Lower leg skin (tissue), 4 donors: Measurements from ENCODE around the gene CREBZF. TPM values are rescaled to one million over a fixed set of nuclear protein-coding genes. Genes with fewer than 3 reads are reported as not detected.
"Not testable (repeated sequence)": the region's sequence is repeated elsewhere in the genome, so short reads cannot be mapped to it uniquely, and the experiment has no call there.

Source experiments
- DNase-seq, 2 donors: peaks; one replicate each; pipeline ENCODE4 v3.0.0-alpha.2; 2019; ENCODE audit warnings: low spot score in 2 of 2
- H3K4me3 ChIP-seq: fragments of 200-600 bp; sonication (generic); 2 replicates; pipeline ENCODE4 v1.5.1; 2017; ENCODE audit warnings: mild to moderate bottlenecking, low read depth; ENCODE audit not compliant: poor library complexity, severe bottlenecking
- CTCF ChIP-seq, 3 donors: fragments of 450-650 bp; IDR thresholded peaks; one replicate each; pipeline ENCODE4 v1.5.1; 2016; ENCODE audit warnings: antibody characterized with exemption in 3 of 3, mild to moderate bottlenecking in 3 of 3, moderate library complexity in 2 of 3
- POLR2A ChIP-seq, 2 donors: fragments of 450-650 bp; IDR thresholded peaks; one replicate each; pipeline ENCODE4 v1.6.1; 2016 to 2017; ENCODE audit warnings: antibody characterized with exemption in 2 of 2, mild to moderate bottlenecking in 1 of 2, moderate library complexity in 1 of 2
- WGBS, 2 donors: methylation state at CpG; one replicate each; pipeline ENCODE4 v1.1.5; 2018; 5-methylcytosine and 5-hydroxymethylcytosine counted together
- intact Hi-C: fragments of 100-400 bp; cut with DNase I; formaldehyde crosslinking; loops from one replicate; pipeline ENCODE4 v1.15.0; 2023; ENCODE audit warnings: low total_unique reads
- total RNA-seq, 4 donors: library from RNA; depleted of rRNA; stranded (reverse); fragments of >200 nt; gene quantifications; one replicate each; pipeline ENCODE4 v1.1.0, GENCODE V29; 2016

Gene CREBZF
- total RNA-seq, 4 donors from 2014 or later: 43.8 to 75.1 (median 48.5) TPM

- H3K4me3 ChIP-seq: no peak overlapping the region
- TF ChIP-seq CTCF (IDR thresholded peaks at IDR 0.05): no peak
- TF ChIP-seq POLR2A (IDR thresholded peaks at IDR 0.05): no peak
- WGBS, 2 donors: 40 to 43% methylated on average over 2 of the region's 2 CpGs
- DNase-seq: no peak
- intact Hi-C loops: no loop called here
These were observed 38.4 kb downstream of the CREBZF start for GRCh38 chr11:85626496-85626895.

- no peak overlapping the region for H3K4me3 ChIP-seq
- WGBS, 2 donors: 88% methylated on average over 3 of the region's 3 CpGs
- TF ChIP-seq POLR2A (IDR thresholded peaks at IDR 0.05) (no peak), CTCF (IDR thresholded peaks at IDR 0.05) (no peak)
- intact Hi-C loops: no loop called here
- DNase-seq: no peak
These were observed 44.7 kb downstream of the CREBZF start for GRCh38 chr11:85620256-85620655.

GRCh38 chr11:85619499-85619898 is 45.4 kb downstream of the CREBZF start:
- DNase-seq: no peak

GRCh38 chr11:85611643-85612042 is 53.3 kb downstream of the CREBZF start:
- H3K4me3 ChIP-seq, DNase-seq, intact Hi-C loops: not testable (repeated sequence)
- 84 to 88% methylated on average over 2 of the region's 2 CpGs for WGBS, 2 donors

More at GRCh38 chr11:85619499-85619898, 45.4 kb downstream of the CREBZF start:
- intact Hi-C loops: no loop called here
- H3K4me3 ChIP-seq: no peak overlapping the region
- TF ChIP-seq CTCF (IDR thresholded peaks at IDR 0.05) (no peak), POLR2A (IDR thresholded peaks at IDR 0.05) (no peak)
- whole genome bisulfite sequencing, 2 donors: 75 to 82% methylated on average over 6 of the region's 6 CpGs

Other genes starting within 250 kb of the CREBZF start
- 10 to 100 TPM; 37.6 to 68.3 (median 46.0) TPM for gene DLG2, start 37.8 kb downstream of the CREBZF start, total RNA-seq
- gene TMEM126B, start 36.5 kb downstream of the CREBZF start, total RNA-seq: 10 to 100 TPM; 22.3 to 42.0 (median 23.6) TPM
- 10 to 100 TPM in 3 of 4 donors, 1 to 10 TPM in 1; 8.9 to 15.0 (median 12.0) TPM for gene TMEM126A, start 17.2 kb downstream of the CREBZF start, total RNA-seq
- gene CCDC89, start 21.1 kb upstream of the CREBZF start, total RNA-seq: 1 to 10 TPM in 2 of 4 donors, under 1 TPM in 2; 0.21 to 3.4 (median 1.0) TPM
- 10 to 100 TPM in 2 of 4 donors, 1 to 10 TPM in 2; 4.2 to 13.2 (median 8.9) TPM for gene SYTL2, start 146.0 kb upstream of the CREBZF start, total RNA-seq
- not detected for gene CCDC83, start 190.3 kb upstream of the CREBZF start, total RNA-seq